IMR-90 (cell line): Measurements from ENCODE around the gene SEMA4D. TPM values are rescaled to one million over a fixed set of nuclear protein-coding genes. Genes with fewer than 3 reads are reported as not detected.

Experiments used
- ATAC-seq: fragments of 200-7000 bp; cut with Tn5 transposase; 2 replicates; pipeline ENCODE4 v1.9.1; 2020; ENCODE audit warnings: low read depth, mild to moderate bottlenecking, moderate library complexity
- BruUV-seq: library from RNA; stranded (reverse); fragments of 400-500 nt; replicated peaks from 2 replicates; lab custom pipeline; 2021; lab: Mats Ljungman, UMichigan
- CTCF ChIA-PET: fragments of 300-600 bp; formaldehyde crosslinking; extraction: SDS; loops from one replicate; lab custom pipeline; 2021; ENCODE audit warnings: antibody characterized with exemption; lab: Yijun Ruan, JAX
- POLR2A ChIA-PET: fragments of 300-600 bp; sonication (Branson Sonifier 250); formaldehyde crosslinking; loops from one replicate; lab custom pipeline; 2022; ENCODE audit warnings: antibody characterized with exemption; ENCODE audit not compliant: unreplicated experiment; lab: Charles Lee
- DNase-seq: peaks from one replicate; pipeline ENCODE4 v3.0.0; 2013
- H2AFZ ChIP-seq: replicated peaks from 2 replicates; pipeline ENCODE3; 2013; ENCODE audit warnings: low read length, mild to moderate bottlenecking; ENCODE audit not compliant: poor library complexity
- H2AK5ac ChIP-seq: 2 replicates; pipeline ENCODE4 v1.6.1; 2013; ENCODE audit warnings: low read depth, low read length, inconsistent platforms
- H2AK9ac ChIP-seq: replicated peaks from 2 replicates; pipeline ENCODE3; 2013; ENCODE audit warnings: mild to moderate bottlenecking, low read depth, low read length, moderate library complexity; ENCODE audit not compliant: poor library complexity
- H2BK120ac ChIP-seq: 2 replicates; pipeline ENCODE4 v1.6.1; 2013; ENCODE audit warnings: low read depth, low read length, inconsistent platforms
- H2BK15ac ChIP-seq: 3 replicates; pipeline ENCODE4 v1.6.1; 2013; ENCODE audit warnings: low read depth, low read length, inconsistent platforms
- H2BK20ac ChIP-seq: 2 replicates; pipeline ENCODE4 v1.6.1; 2013; ENCODE audit warnings: low read depth, mild to moderate bottlenecking, inconsistent platforms, low read length, moderate library complexity
- H2BK5ac ChIP-seq: 2 replicates; pipeline ENCODE4 v1.6.1; 2013; ENCODE audit warnings: mild to moderate bottlenecking, low read depth, low read length, inconsistent platforms; ENCODE audit not compliant: poor library complexity, severe bottlenecking
- H3K14ac ChIP-seq: replicated peaks from 2 replicates; pipeline ENCODE4 v1.6.1; 2013; ENCODE audit warnings: low read depth, low read length, inconsistent platforms
- H3K18ac ChIP-seq: 2 replicates; pipeline ENCODE4 v1.6.1; 2013; ENCODE audit warnings: low read depth, low read length, control low read depth
- H3K23ac ChIP-seq: 2 replicates; pipeline ENCODE4 v1.6.1; 2013; ENCODE audit warnings: low read depth, low read length, inconsistent platforms
- H3K27ac ChIP-seq: 2 replicates; pipeline ENCODE4 v1.5.1; 2013; ENCODE audit warnings: mild to moderate bottlenecking, control low read depth, low read length; ENCODE audit not compliant: insufficient read depth
- H3K27me3 ChIP-seq: 2 replicates; pipeline ENCODE4 v1.6.1; 2013; ENCODE audit warnings: low read length; ENCODE audit not compliant: control insufficient read depth, insufficient read depth
- H3K36me3 ChIP-seq: 2 replicates; pipeline ENCODE4 v1.6.1; 2013; ENCODE audit warnings: low read length, mixed read lengths; ENCODE audit not compliant: control insufficient read depth, insufficient read depth
- H3K4ac ChIP-seq: 2 replicates; pipeline ENCODE4 v1.6.1; 2013; ENCODE audit warnings: low read depth, low read length, inconsistent platforms
- H3K4me1 ChIP-seq: 2 replicates; pipeline ENCODE4 v1.6.1; 2013; ENCODE audit warnings: low read length, mixed read lengths; ENCODE audit not compliant: control insufficient read depth, insufficient read depth
- H3K4me2 ChIP-seq: 2 replicates; pipeline ENCODE4 v1.6.1; 2013; ENCODE audit warnings: low read depth, mild to moderate bottlenecking, control low read depth, low read length, moderate library complexity
- H3K4me3 ChIP-seq: 2 replicates; pipeline ENCODE4 v1.5.1; 2013; ENCODE audit warnings: low read depth, mild to moderate bottlenecking, control low read depth, low read length, moderate library complexity; ENCODE audit not compliant: insufficient read depth
- H3K56ac ChIP-seq: 2 replicates; pipeline ENCODE4 v1.6.1; 2013; ENCODE audit warnings: low read length, inconsistent platforms; ENCODE audit not compliant: insufficient read depth; ENCODE audit errors: extremely low read depth
- H3K79me1 ChIP-seq, 2 experiments: 2 replicates each; pipeline ENCODE4 v1.6.1; 2013; ENCODE audit warnings: low read length in 2 of 2, inconsistent platforms in 1 of 2, low read depth in 1 of 2
- H3K9ac ChIP-seq: 2 replicates; pipeline ENCODE4 v1.6.1; 2013; ENCODE audit warnings: low read depth, low read length, control low read depth
- H3K9me1 ChIP-seq: 2 replicates; pipeline ENCODE4 v1.6.1; 2013; ENCODE audit warnings: low read length, inconsistent platforms; ENCODE audit not compliant: insufficient read depth
- H3K9me3 ChIP-seq: 2 replicates; pipeline ENCODE4 v1.6.1; 2013; ENCODE audit warnings: low read length; ENCODE audit not compliant: control insufficient read depth, insufficient read depth
- H4K20me1 ChIP-seq: 2 replicates; pipeline ENCODE4 v1.6.1; 2013; ENCODE audit warnings: low read length, inconsistent platforms; ENCODE audit not compliant: insufficient read depth
- H4K5ac ChIP-seq: 2 replicates; pipeline ENCODE4 v1.6.1; 2013; ENCODE audit warnings: mild to moderate bottlenecking, low read depth, low read length, control low read depth
- H4K8ac ChIP-seq, 2 experiments: 2 replicates each; pipeline ENCODE4 v1.6.1; 2013; ENCODE audit warnings: low read depth in 2 of 2, low read length in 2 of 2, control low read depth in 1 of 2, inconsistent platforms in 1 of 2
- H4K91ac ChIP-seq: 2 replicates; pipeline ENCODE4 v1.6.1; 2013; ENCODE audit warnings: low read depth, low read length, inconsistent platforms; ENCODE audit not compliant: insufficient read depth
- BHLHE40 ChIP-seq: fragments of 150-350 bp; IDR thresholded peaks from 2 replicates; pipeline ENCODE4 v1.6.1; 2016; ENCODE audit warnings: mild to moderate bottlenecking, low read depth, low read length
- CHD1 ChIP-seq: IDR thresholded peaks from 2 replicates; pipeline ENCODE4 v1.6.1; 2012; ENCODE audit warnings: low read depth, low read length, improper control_type of control experiment
- CTCF ChIP-seq: conservative IDR thresholded peaks from 2 replicates; pipeline ENCODE4 v1.5.1; 2012; ENCODE audit warnings: mild to moderate bottlenecking, low read depth, low read length, improper control_type of control experiment
- MAFK ChIP-seq: IDR thresholded peaks from 2 replicates; pipeline ENCODE4 v1.6.1; 2012; ENCODE audit warnings: low read depth, low read length, improper control_type of control experiment
- NFE2L2 ChIP-seq: fragments of 150-350 bp; IDR thresholded peaks from 2 replicates; pipeline ENCODE4 v1.6.1; 2016; ENCODE audit warnings: low read depth, mild to moderate bottlenecking, low read length
- POLR2A ChIP-seq: IDR thresholded peaks from 2 replicates; pipeline ENCODE4 v1.6.1; 2012; ENCODE audit warnings: mild to moderate bottlenecking, low read depth, low read length
- RAD21 ChIP-seq: IDR thresholded peaks from 2 replicates; pipeline ENCODE4 v1.6.1; 2012; ENCODE audit warnings: low read length, improper control_type of control experiment
- RCOR1 ChIP-seq: IDR thresholded peaks from 2 replicates; pipeline ENCODE4 v1.6.1; 2012; ENCODE audit warnings: mild to moderate bottlenecking, low read length, improper control_type of control experiment; ENCODE audit not compliant: insufficient replicate concordance
- RFX5 ChIP-seq: IDR thresholded peaks from 2 replicates; pipeline ENCODE4 v1.8.0; 2012; ENCODE audit warnings: low read depth, mild to moderate bottlenecking, low read length, moderate library complexity
- WGBS, 2 experiments: methylation state at CpG; one replicate each; pipeline versions ENCODE4 v1.1.5 to v1.1.7; 2013; ENCODE audit warnings: missing lambda C conversion rate in 2 of 2; ENCODE audit not compliant: insufficient read length in 1 of 2; ENCODE audit errors: extremely low coverage in 2 of 2; 5-methylcytosine and 5-hydroxymethylcytosine counted together
- dilution Hi-C: fragments of 300-500 bp; cut with HindIII; formaldehyde crosslinking; loops from one replicate; pipeline ENCODE4 v1.14.3; 2018; ENCODE audit warnings: low sequenced_read_pairs; ENCODE audit not compliant: unreplicated experiment
- in situ Hi-C: fragments of 300-500 bp; cut with MboI; formaldehyde crosslinking; loops from 3 replicates; pipeline ENCODE4 v1.14.3; 2019; ENCODE audit warnings: low sequenced_read_pairs, inconsistent platforms, mixed read lengths
- intact Hi-C: fragments of 100-400 bp; cut with micrococcal nuclease; formaldehyde crosslinking; loops from 2 replicates; pipeline ENCODE4 v1.10.0; 2022
- polyA plus RNA-seq, 3 experiments: library from polyadenylated mRNA; depleted of rRNA; stranded (reverse); fragments of >200 nt; gene quantifications; 2 replicates each; pipeline ENCODE4 v1.2.3, GENCODE V29; 2012; ENCODE audit warnings: low replicate concordance in 1 of 3
- total RNA-seq: library from RNA; depleted of rRNA; stranded (reverse); fragments of >200 nt; gene quantifications from 2 replicates; pipeline ENCODE4 v1.2.3, GENCODE V29; 2012

The SEMA4D gene
- total and polyA plus RNA-seq, 2 of the 4 experiments (the other 2 are of a cell fraction) = 0.90 to 1.5 TPM

GRCh38 chr9:89437772-89438171 is 60.1 kb downstream of the SEMA4D start:
- TF ChIP-seq RAD21 = no peak
- TF ChIP-seq CTCF = no peak
- TF ChIP-seq POLR2A = no peak
- TF ChIP-seq NFE2L2 = no peak
- no peak for TF ChIP-seq CHD1
- no peak for TF ChIP-seq BHLHE40
- TF ChIP-seq MAFK = no peak
- no peak for TF ChIP-seq RCOR1
- TF ChIP-seq RFX5 = no peak
- peaks cover 3% of the 10 kb centered on the region; the same call in 1 of the 2 replicates for H4K20me1 ChIP-seq
- ChIA-PET POLR2A (no interaction called here), CTCF (no interaction called here)
- no peak overlapping the region for H3K4me3 ChIP-seq
- in situ Hi-C loops = no loop called here
- no peak for DNase-seq
- H2BK20ac ChIP-seq = no peak overlapping the region
- no peaks in the 10 kb centered on the region for H3K79me1 ChIP-seq
- no peak overlapping the region for H3K9ac ChIP-seq
- H4K8ac ChIP-seq = no peak overlapping the region
- no peak overlapping the region for H2BK15ac ChIP-seq
- H3K4ac ChIP-seq = no peak overlapping the region
- no peak overlapping the region for H3K14ac ChIP-seq
- no peaks in the 10 kb centered on the region for H3K9me3 ChIP-seq
- H2AFZ ChIP-seq = no peak overlapping the region
- no peak overlapping the region for H3K23ac ChIP-seq
- H4K5ac ChIP-seq = no peak overlapping the region
- no peak overlapping the region for H2AK9ac ChIP-seq
- H3K4me1 ChIP-seq = peaks cover 12% of the 10 kb centered on the region
- H3K4me2 ChIP-seq = no peak overlapping the region
- no peak overlapping the region for H3K18ac ChIP-seq
- no peak overlapping the region for H4K91ac ChIP-seq
- H2BK5ac ChIP-seq = no peak overlapping the region
- intact Hi-C loops = no loop called here
- no peak overlapping the region for H3K56ac ChIP-seq
- peaks cover 11% of the 10 kb centered on the region for H3K9me1 ChIP-seq
- no peak overlapping the region for H2AK5ac ChIP-seq
- H3K36me3 ChIP-seq = no peaks in the 10 kb centered on the region
- H2BK120ac ChIP-seq = no peak overlapping the region
- no TSS peak for BruUV-seq
- dilution Hi-C loops = no loop called here
- H3K27ac ChIP-seq = no peak overlapping the region
- no peaks in the 10 kb centered on the region for H3K27me3 ChIP-seq
- ATAC-seq = no peak
- 84% methylated on average over 2 of the region's 5 CpGs; no CpG with 5 or more reads in 1 of the 2 experiments for WGBS, 2 experiments
